OCI-LY3 (cell line): ENCODE data around the gene SLC38A1.

Experiments
- H2AFZ ChIP-seq: fragments of 200-600, 300-600 bp; shearing (Covaris generic); 2 replicates; pipeline ENCODE4 v1.6.0; 2014; ENCODE audit warnings: antibody characterized with exemption, low read depth, low read length
- H3K27ac ChIP-seq: fragments of 200-600, 300-600 bp; sonication (generic); 2 replicates; pipeline ENCODE4 v1.5.1; 2014; ENCODE audit warnings: mild to moderate bottlenecking, low read length, moderate library complexity, mixed read lengths
- H3K27me3 ChIP-seq: fragments of 200-600, 300-600 bp; sonication (generic); 2 replicates; pipeline ENCODE4 v1.6.1; 2014; ENCODE audit warnings: low read depth, low read length, mixed read lengths
- H3K36me3 ChIP-seq: fragments of 200-600, 300-600 bp; sonication (generic); replicated peaks from 2 replicates; pipeline ENCODE3; 2014; ENCODE audit warnings: low read depth, low read length, mixed read lengths
- H3K4me1 ChIP-seq: fragments of 300-600, 200-600 bp; sonication (generic); 2 replicates; pipeline ENCODE4 v1.6.1; 2014; ENCODE audit warnings: low read length, mixed read lengths
- H3K4me2 ChIP-seq: fragments of 200-600, 300-600 bp; sonication (generic); 2 replicates; pipeline ENCODE4 v1.6.1; 2014; ENCODE audit warnings: low read length, mixed read lengths
- H3K4me3 ChIP-seq: fragments of 300-600, 200-600 bp; sonication (generic); 2 replicates; pipeline ENCODE4 v1.5.1; 2014; ENCODE audit warnings: antibody characterized with exemption, mild to moderate bottlenecking, low read length, moderate library complexity
- H3K79me2 ChIP-seq: fragments of 300-600, 200-600 bp; shearing (Covaris generic); 2 replicates; pipeline ENCODE4 v1.6.1; 2014; ENCODE audit warnings: mild to moderate bottlenecking, low read length, mixed read lengths
- H3K9ac ChIP-seq: fragments of 300-600, 200-600 bp; shearing (Covaris generic); 2 replicates; pipeline ENCODE4 v1.6.0; 2014; ENCODE audit warnings: mild to moderate bottlenecking, low read length, moderate library complexity
- H3K9me3 ChIP-seq: fragments of 200-600, 300-600 bp; shearing (Covaris generic); 2 replicates; pipeline ENCODE4 v1.6.1; 2014; ENCODE audit warnings: low read length, mixed read lengths; ENCODE audit not compliant: insufficient read depth
- H4K20me1 ChIP-seq: fragments of 200-600, 300-600 bp; sonication (generic); 2 replicates; pipeline ENCODE4 v1.6.1; 2016; ENCODE audit warnings: low read length, mixed read lengths; ENCODE audit not compliant: insufficient read depth
- CTCF ChIP-seq: fragments of 200-600, 300-600 bp; sonication (generic); IDR thresholded peaks from 2 replicates; pipeline ENCODE4 v1.5.1; 2014; ENCODE audit warnings: antibody characterized with exemption, low read length, low read depth
- EZH2phosphoT487 ChIP-seq: fragments of 200-600 bp; shearing (Covaris generic); IDR thresholded peaks from 2 replicates; pipeline ENCODE4 v1.6.1; 2018; ENCODE audit warnings: antibody characterized with exemption, mixed run types, low read depth

Gene SLC38A1

GRCh38 chr12:46206471-46206870 is 62.4 kb downstream of the SLC38A1 start:
- Histone ChIP-seq H3K36me3 (peaks cover 67% of the 10 kb centered on the region), H3K9me3 (no peaks in the 10 kb centered on the region), H3K4me1 (peaks cover 45% of the 10 kb centered on the region), H3K4me2 (no peak overlapping the region), H4K20me1 (peaks cover 23% of the 10 kb centered on the region), H3K79me2 (peaks cover 42% of the 10 kb centered on the region), H2AFZ (no peak overlapping the region), H3K9ac (no peak overlapping the region), H3K27ac (no peak overlapping the region), H3K27me3 (no peaks in the 10 kb centered on the region), H3K4me3 (no peak overlapping the region)
- TF ChIP-seq EZH2phosphoT487 (no peak), CTCF (no peak)

GRCh38 chr12:46205294-46205693 is 63.5 kb downstream of the SLC38A1 start:
- H3K27me3 ChIP-seq, result no peaks in the 10 kb centered on the region
- peaks cover 17% of the 10 kb centered on the region for H4K20me1 ChIP-seq
- H3K4me1 ChIP-seq, result peaks cover 34% of the 10 kb centered on the region
- no peak overlapping the region for H2AFZ ChIP-seq
- no peaks in the 10 kb centered on the region for H3K9me3 ChIP-seq
- peaks cover 34% of the 10 kb centered on the region for H3K79me2 ChIP-seq
- H3K36me3 ChIP-seq, result peaks cover 73% of the 10 kb centered on the region
- H3K4me2 ChIP-seq, result no peak overlapping the region
- H3K4me3 ChIP-seq, result no peak overlapping the region
- no peak overlapping the region for H3K27ac ChIP-seq
- H3K9ac ChIP-seq, result no peak overlapping the region
- TF ChIP-seq CTCF, result no peak
- TF ChIP-seq EZH2phosphoT487, result no peak

GRCh38 chr12:46201284-46201789 is 67.5 kb downstream of the SLC38A1 start:
- H3K36me3 ChIP-seq, result peaks cover 79% of the 10 kb centered on the region
- H3K4me3 ChIP-seq, result no peak overlapping the region
- H3K27me3 ChIP-seq, result no peaks in the 10 kb centered on the region
- TF ChIP-seq EZH2phosphoT487, result no peak
- TF ChIP-seq CTCF, result no peak
- H4K20me1 ChIP-seq, result no peaks in the 10 kb centered on the region
- H2AFZ ChIP-seq, result no peak overlapping the region
- no peak overlapping the region for H3K27ac ChIP-seq
- H3K9me3 ChIP-seq, result no peaks in the 10 kb centered on the region
- no peak overlapping the region for H3K4me2 ChIP-seq
- H3K79me2 ChIP-seq, result peaks cover under 1% of the 10 kb centered on the region; the same call in 1 of the 2 replicates
- H3K9ac ChIP-seq, result no peak overlapping the region
- no peaks in the 10 kb centered on the region for H3K4me1 ChIP-seq

GRCh38 chr12:46200551-46200950 is 68.3 kb downstream of the SLC38A1 start:
- peaks cover 79% of the 10 kb centered on the region for H3K36me3 ChIP-seq
- H4K20me1 ChIP-seq, result no peaks in the 10 kb centered on the region
- H3K79me2 ChIP-seq, result no peaks in the 10 kb centered on the region
- no peaks in the 10 kb centered on the region for H3K9me3 ChIP-seq
- no peak overlapping the region for H2AFZ ChIP-seq
- H3K27ac ChIP-seq, result no peak overlapping the region
- no peak overlapping the region for H3K9ac ChIP-seq
- TF ChIP-seq CTCF (no peak), EZH2phosphoT487 (no peak)
- no peak overlapping the region for H3K4me2 ChIP-seq
- H3K27me3 ChIP-seq, result no peaks in the 10 kb centered on the region
- no peaks in the 10 kb centered on the region for H3K4me1 ChIP-seq
- H3K4me3 ChIP-seq, result no peak overlapping the region
